ENCODE measurements around the gene LSM7. TPM values are rescaled to one million over a fixed set of nuclear protein-coding genes. Genes with fewer than 3 reads are reported as not detected.

The LSM7 gene
- total RNA-seq, 4 donors from 2014 or later: 51.8 to 95.7 (median 71.9) TPM

DNA sequence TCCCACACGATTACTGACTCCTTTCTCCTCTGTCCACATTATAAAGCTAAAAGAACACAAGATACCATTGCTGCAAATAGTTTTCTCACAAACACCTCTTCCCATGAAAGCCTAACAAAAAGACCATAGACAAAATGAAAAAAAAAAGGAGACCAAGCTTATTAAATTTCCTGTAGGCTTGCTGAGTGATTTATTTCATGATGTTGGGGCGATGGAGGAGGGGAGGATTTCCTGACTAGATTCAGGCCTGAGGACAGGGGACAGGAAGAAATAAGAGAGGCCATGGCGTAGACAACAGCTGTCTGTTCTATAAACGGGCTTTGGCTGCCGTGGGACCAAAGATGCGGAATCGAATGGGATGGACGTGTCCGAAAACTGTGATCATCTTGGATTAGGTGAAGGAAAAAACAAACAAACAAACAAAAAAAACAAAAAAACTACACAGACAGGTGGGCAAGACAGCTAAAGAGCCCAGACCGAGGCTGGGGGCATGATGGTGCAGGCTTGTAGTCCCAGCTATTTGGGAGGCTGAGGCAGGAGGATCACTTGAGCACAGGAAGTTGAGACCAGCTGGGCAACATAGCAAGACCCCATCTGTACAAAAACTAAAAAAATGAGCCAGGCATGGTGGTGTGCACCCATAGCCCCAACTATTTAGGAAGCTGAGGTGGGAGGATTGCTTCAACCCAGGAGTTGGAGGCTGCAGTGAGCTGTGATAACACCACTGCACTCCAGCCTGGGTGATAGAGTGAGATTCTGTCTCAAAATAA, 37.0 kb upstream of the LSM7 start:
- TF ChIP-seq, protein P1, sequence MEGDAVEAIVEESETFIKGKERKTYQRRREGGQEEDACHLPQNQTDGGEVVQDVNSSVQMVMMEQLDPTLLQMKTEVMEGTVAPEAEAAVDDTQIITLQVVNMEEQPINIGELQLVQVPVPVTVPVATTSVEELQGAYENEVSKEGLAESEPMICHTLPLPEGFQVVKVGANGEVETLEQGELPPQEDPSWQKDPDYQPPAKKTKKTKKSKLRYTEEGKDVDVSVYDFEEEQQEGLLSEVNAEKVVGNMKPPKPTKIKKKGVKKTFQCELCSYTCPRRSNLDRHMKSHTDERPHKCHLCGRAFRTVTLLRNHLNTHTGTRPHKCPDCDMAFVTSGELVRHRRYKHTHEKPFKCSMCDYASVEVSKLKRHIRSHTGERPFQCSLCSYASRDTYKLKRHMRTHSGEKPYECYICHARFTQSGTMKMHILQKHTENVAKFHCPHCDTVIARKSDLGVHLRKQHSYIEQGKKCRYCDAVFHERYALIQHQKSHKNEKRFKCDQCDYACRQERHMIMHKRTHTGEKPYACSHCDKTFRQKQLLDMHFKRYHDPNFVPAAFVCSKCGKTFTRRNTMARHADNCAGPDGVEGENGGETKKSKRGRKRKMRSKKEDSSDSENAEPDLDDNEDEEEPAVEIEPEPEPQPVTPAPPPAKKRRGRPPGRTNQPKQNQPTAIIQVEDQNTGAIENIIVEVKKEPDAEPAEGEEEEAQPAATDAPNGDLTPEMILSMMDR (IDR thresholded peaks at IDR 0.05; ENCODE audit: low read depth): no peak

DNA sequence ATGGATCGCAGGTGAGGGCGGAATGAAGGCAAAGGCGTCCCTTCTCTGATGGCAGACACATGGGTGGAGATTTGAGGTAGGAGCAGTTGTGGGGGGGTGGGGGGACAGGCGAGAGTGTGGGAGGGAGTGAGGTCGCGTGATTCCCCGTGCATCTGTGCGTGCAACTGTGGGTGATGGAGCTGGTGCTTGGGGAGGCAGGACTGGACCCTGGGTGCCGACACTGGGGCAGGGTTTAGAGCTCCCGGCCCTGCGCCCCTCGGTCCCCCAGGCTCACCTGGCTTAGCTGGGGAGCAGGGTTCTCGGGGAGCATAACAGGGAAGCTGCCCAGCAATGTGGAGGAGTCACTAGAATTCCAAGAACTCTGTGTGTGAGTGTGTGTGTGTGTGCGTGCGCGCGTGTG, 35.0 kb upstream of the LSM7 start:
- TF ChIP-seq, protein P1 (IDR thresholded peaks at IDR 0.05; ENCODE audit: low read depth): no peak

DNA sequence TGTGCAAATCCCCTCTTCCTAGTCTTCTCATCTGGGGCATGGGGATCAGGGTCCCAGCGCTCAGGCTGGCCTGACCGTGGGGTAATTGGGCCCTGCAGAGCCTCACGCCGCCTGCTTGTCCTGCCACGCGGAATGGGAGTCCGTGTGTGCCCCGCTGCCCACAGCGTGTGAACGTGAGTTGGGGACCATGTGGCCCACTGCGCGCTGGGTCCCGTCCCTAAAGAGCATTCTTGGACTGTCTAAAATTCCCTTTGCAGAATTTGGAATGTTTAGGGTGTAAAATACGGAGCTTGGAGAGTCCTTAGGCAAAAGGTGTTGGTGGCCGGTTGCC, 34.5 kb upstream of the LSM7 start:
- TF ChIP-seq, protein P1 (IDR thresholded peaks at IDR 0.05; ENCODE audit: low read depth): no peak

DNA sequence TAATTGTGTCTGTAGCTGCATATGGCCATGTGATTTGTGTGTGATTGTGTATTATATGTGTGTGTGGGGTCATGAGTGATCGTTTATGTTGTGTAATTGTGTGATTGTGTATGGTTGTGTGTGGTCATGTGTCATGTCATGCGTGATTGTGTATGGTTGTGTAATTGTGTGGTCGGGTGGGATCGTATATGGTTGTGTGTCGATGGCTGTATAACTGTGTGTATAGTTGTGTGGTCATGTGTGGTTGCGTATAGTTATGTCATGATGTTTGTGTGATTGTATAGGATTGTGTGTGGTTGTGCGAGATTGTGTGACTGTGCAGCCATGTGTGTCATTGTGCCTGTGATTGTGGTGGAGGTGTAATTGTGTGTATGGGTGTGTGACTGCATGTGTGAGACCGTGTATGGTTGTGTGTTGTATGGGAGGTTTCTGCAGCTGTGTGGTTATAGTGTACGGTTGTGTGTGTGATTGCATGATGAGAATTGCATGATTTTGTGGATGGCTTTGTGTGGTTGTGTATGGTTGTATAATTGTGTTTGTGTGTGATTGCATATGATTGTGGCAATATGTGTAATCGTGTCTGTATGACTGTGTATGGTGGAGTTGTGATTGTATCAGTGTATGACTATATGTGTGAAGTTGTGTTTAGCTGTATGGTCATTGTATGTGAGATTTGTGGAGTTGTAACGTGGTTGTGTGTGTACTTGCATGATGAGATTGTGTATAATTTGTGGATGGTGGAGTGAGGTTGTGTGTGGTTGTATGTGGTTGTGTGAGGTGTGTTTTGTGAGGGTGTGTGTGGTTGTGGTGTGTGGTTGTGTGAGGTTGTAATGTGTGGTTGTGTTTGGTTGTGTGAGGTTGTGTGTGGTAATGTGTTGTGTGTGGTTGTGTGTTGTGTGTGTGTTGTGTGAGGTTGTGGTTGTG, 33.9 kb upstream of the LSM7 start:
- TF ChIP-seq, protein P1 (IDR thresholded peaks at IDR 0.05; ENCODE audit: low read depth): no peak

DNA sequence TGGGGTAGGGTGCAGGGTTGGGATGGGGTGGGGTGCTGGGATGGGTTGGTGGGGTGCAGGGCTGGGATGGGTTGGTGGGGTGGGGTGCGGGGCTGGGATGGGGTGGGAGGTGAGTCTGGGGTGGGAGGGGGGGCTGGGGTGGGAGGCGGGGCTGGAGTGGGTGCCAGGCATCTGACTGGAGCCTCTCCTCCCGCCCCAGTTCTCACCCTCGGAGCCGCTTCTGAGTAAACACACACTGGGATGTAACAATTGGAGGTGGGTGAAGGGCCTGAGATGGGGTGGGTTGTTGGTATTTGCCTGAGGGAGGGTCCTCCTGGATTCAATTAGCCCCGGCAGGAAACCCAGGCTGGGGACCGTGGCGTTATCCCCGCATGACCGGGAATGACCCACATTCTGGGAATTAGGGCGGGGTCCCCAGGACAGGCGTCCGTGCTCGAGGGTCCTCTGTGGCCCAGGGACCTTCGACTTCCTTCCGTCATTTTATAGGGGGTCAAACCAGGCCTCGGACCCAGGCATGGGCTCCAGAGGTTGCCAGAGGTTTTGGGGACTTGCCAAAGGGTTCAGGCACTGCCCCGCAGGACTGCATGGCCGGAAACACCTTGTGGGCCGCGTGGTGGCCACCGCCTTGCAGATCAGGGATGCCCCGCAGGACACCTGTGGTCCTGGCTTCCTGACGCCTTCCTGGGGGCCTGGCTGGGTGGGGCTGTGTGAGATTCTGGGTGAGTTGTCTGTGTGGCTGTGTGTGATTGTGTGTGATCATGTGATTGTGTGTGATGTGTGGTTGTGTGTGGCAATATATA, 33.1 kb upstream of the LSM7 start:
- TF ChIP-seq, protein P1 (IDR thresholded peaks at IDR 0.05; ENCODE audit: low read depth): no peak

DNA sequence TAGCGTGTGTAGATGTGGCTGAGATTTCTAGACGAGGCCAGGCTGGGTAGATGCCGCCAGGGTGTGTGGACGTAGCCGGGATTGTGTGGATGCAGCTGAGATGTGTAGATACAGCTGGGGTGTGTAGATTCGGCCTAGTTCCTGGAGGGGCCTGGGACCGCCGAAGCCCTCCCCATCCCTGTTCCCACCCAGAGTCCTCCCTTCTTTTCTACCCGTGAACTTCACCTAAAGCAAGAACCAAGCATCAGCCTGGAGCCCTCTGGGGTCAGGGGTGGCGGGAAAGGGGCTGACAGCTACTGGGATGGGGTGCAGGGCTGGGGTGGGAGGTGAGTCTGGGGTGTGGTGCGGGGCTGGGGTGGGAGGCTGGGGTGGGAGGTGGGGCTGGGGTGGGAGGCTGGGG, 32.4 kb upstream of the LSM7 start:
- TF ChIP-seq, protein P1 (IDR thresholded peaks at IDR 0.05; ENCODE audit: low read depth): no peak

Data from subcutaneous adipose tissue (tissue), 4 donors.